GM12891 (cell line): Measurements from ENCODE around the gene ST3GAL3.

Experiments used
- POLR2A ChIP-seq: IDR thresholded peaks from 2 replicates; pipeline ENCODE4 v1.6.1; 2011; ENCODE audit warnings: low read depth, low read length, control low read depth
- POLR2AphosphoS5 ChIP-seq: IDR thresholded peaks from 2 replicates; pipeline ENCODE4 v1.6.1; 2011; ENCODE audit warnings: low read depth, low read length, control low read depth
- SPI1 ChIP-seq: IDR thresholded peaks from 2 replicates; pipeline ENCODE4 v1.6.1; 2011; ENCODE audit warnings: low read depth, low read length, control low read depth
- TAF1 ChIP-seq: IDR thresholded peaks from 2 replicates; pipeline ENCODE4 v1.6.1; 2011; ENCODE audit warnings: low read depth, low read length, control low read depth

DNA sequence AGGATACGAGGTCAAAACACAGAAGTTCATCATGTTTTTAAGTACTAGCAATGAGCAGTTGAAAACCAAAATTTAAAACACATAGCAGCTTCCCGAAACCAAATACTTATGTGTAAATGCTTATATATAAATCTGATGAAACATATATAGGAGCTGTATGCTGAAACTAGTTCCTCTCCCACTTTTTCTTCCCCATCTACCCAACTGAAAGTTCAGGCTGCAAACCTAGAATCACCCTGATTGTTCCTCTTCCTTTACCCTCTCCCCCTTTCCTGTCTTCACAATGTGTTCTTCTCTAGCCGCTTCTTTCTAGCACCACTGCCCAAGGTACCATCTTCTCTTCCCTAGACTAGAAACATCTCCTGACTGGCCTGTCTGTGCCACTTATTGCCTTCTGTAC, 90.6 kb downstream of the ST3GAL3 start:
- no peak for TF ChIP-seq POLR2AphosphoS5
- TF ChIP-seq TAF1, result no peak
- no peak for TF ChIP-seq SPI1
- no peak for TF ChIP-seq POLR2A
